Thoracic aorta (tissue), 2 donors: ENCODE results near the gene ACVR2A. TPM values are rescaled to one million over a fixed set of nuclear protein-coding genes. Genes with fewer than 3 reads are reported as not detected.

Source experiments
- ATAC-seq: fragments of 150-250 bp; one replicate; pipeline ENCODE4 v1.8.0; 2017; ENCODE audit warnings: low read depth; ENCODE audit not compliant: insufficient number of reproducible peaks, low FRiP score
- DNase-seq: peaks from one replicate; pipeline ENCODE4 v3.0.0-alpha.2; 2020; ENCODE audit warnings: low spot score
- H3K27ac ChIP-seq, 2 donors: fragments of 200-600 bp; sonication (generic); 1 replicate in 1 of 2; 2 replicates in 1 of 2; pipeline ENCODE4 v1.5.1; 2016; ENCODE audit warnings: mild to moderate bottlenecking in 2 of 2, moderate library complexity in 2 of 2
- H3K27me3 ChIP-seq: fragments of 200-600 bp; sonication (generic); replicated peaks from 2 replicates; pipeline ENCODE4 v1.6.0; 2016; ENCODE audit warnings: mild to moderate bottlenecking; ENCODE audit not compliant: insufficient read depth
- H3K36me3 ChIP-seq: fragments of 200-600 bp; sonication (generic); one replicate; pipeline ENCODE4 v1.5.1; 2016
- H3K4me1 ChIP-seq, 2 donors: fragments of 200-600 bp; sonication (generic); 1 replicate in 1 of 2; 2 replicates in 1 of 2; pipeline versions ENCODE4 v1.5.1 to v1.6.0; 2016; ENCODE audit warnings: low read depth in 2 of 2, mild to moderate bottlenecking in 1 of 2; ENCODE audit not compliant: control insufficient read depth in 1 of 2
- H3K4me3 ChIP-seq: fragments of 200-600 bp; sonication (generic); 2 replicates; pipeline ENCODE4 v1.5.1; 2016; ENCODE audit warnings: mild to moderate bottlenecking
- H3K9me3 ChIP-seq: fragments of 200-600 bp; sonication (generic); 2 replicates; pipeline ENCODE4 v1.5.1; 2016
- CTCF ChIP-seq: fragments of 200-600 bp; sonication (generic); IDR thresholded peaks from one replicate; pipeline ENCODE4 v1.5.1; 2019; ENCODE audit warnings: antibody characterized with exemption
- total RNA-seq, 2 donors: library from RNA; depleted of rRNA; stranded (reverse); fragments of >200 nt; gene quantifications; one replicate each; pipeline versions ENCODE4 v1.1.0 to v1.2.3, GENCODE V29; 2016

ACVR2A gene
- total RNA-seq, 2 donors from 2014 or later = 8.1 to 23.0 TPM

GRCh38 chr2:147818741-147819140 is 26.1 kb upstream of the ACVR2A start:
- Histone ChIP-seq H3K4me3 (no peak overlapping the region), H3K9me3 (peaks cover 3% of the 10 kb centered on the region)
- no peak for TF ChIP-seq CTCF

GRCh38 chr2:147824620-147825019 is 20.2 kb upstream of the ACVR2A start:
- no peak overlapping the region for H3K27ac ChIP-seq
- DNase-seq = no peak
- H3K4me1 ChIP-seq = peaks cover 0 to 4% of the 10 kb centered on the region in 2 donors
- no peak for ATAC-seq
- no peak overlapping the region for H3K4me3 ChIP-seq
- no peak for TF ChIP-seq CTCF
- peaks cover 3% of the 10 kb centered on the region for H3K9me3 ChIP-seq
- no peaks in the 10 kb centered on the region for H3K36me3 ChIP-seq
- no peaks in the 10 kb centered on the region for H3K27me3 ChIP-seq

More at GRCh38 chr2:147818741-147819140, 26.1 kb upstream of the ACVR2A start:
- Histone ChIP-seq H3K27me3 (no peaks in the 10 kb centered on the region), H3K4me1 (no peaks in the 10 kb centered on the region), H3K27ac (no peak overlapping the region), H3K36me3 (no peaks in the 10 kb centered on the region)
- DNase-seq (no peak), ATAC-seq (no peak)

- H3K36me3 ChIP-seq = no peaks in the 10 kb centered on the region
- H3K4me1 ChIP-seq = peaks cover 0 to 4% of the 10 kb centered on the region in 2 donors
- no peak for TF ChIP-seq CTCF
- ATAC-seq = no peak
- no peak overlapping the region for H3K4me3 ChIP-seq
- H3K27ac ChIP-seq = no peak overlapping the region
- DNase-seq = no peak
- peaks cover 3% of the 10 kb centered on the region for H3K9me3 ChIP-seq
- H3K27me3 ChIP-seq = no peaks in the 10 kb centered on the region
These were observed 18.3 kb upstream of the ACVR2A start for GRCh38 chr2:147826278-147827087.

GRCh38 chr2:147827088-147827375 is 17.8 kb upstream of the ACVR2A start:
- Histone ChIP-seq H3K27ac (no peak overlapping the region), H3K4me3 (no peak overlapping the region), H3K36me3 (no peaks in the 10 kb centered on the region), H3K27me3 (no peaks in the 10 kb centered on the region), H3K9me3 (peaks cover 3% of the 10 kb centered on the region), H3K4me1 (peaks cover 0 to 4% of the 10 kb centered on the region in 2 donors)
- no peak for DNase-seq
- no peak for TF ChIP-seq CTCF
- no peak for ATAC-seq

GRCh38 chr2:147829106-147829505 is 15.7 kb upstream of the ACVR2A start:
- no peak for TF ChIP-seq CTCF
- H3K4me1 ChIP-seq = peaks cover 0 to 4% of the 10 kb centered on the region in 2 donors
- H3K9me3 ChIP-seq = no peaks in the 10 kb centered on the region
- H3K27ac ChIP-seq = no peak overlapping the region
- H3K36me3 ChIP-seq = no peaks in the 10 kb centered on the region
- DNase-seq = no peak
- H3K27me3 ChIP-seq = no peaks in the 10 kb centered on the region
- no peak overlapping the region for H3K4me3 ChIP-seq
- no peak for ATAC-seq
